ENCODE measurements around the gene FAR2.

The FAR2 gene

GRCh38 chr12:29291226-29291625, 142.1 kb downstream of the FAR2 start:
- H3K27me3 ChIP-seq (ENCODE audit: insufficient read depth, low read length), result no peaks in the 10 kb centered on the region
- H3K36me3 ChIP-seq (ENCODE audit: insufficient read depth, low read length), result no peaks in the 10 kb centered on the region
- H3K4me3 ChIP-seq (ENCODE audit: low read length), result no peak overlapping the region
- no peaks in the 10 kb centered on the region for H3K9me3 ChIP-seq (ENCODE audit: low read length)
- H3K4me1 ChIP-seq (ENCODE audit: insufficient read depth, low read length), result no peaks in the 10 kb centered on the region
- H2AFZ ChIP-seq (ENCODE audit: low read depth, low read length), result no peak overlapping the region

DNA sequence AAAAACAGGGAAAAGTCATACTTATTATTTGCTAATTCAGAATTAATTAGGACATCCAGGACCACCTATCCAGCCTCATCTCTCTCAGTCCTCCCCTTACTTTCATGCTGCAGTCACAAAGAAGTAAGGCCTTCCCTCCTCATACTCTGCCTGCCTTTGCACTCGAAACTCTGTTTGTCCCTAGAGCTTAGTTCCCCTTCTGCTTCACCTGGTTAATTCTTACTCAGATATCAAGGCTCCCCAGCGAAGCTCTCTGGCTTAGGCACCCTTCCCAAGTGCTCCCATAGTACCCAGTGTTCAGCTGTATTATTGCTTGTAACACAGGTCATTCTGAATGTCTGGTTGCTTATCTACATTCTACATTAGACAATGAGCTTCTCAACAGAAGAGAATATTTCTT, 150.6 kb downstream of the FAR2 start:
- H3K27me3 ChIP-seq (ENCODE audit: insufficient read depth, low read length), result no peaks in the 10 kb centered on the region
- H2AFZ ChIP-seq (ENCODE audit: low read depth, low read length), result no peak overlapping the region
- no peaks in the 10 kb centered on the region for H3K4me1 ChIP-seq (ENCODE audit: insufficient read depth, low read length)
- no peak overlapping the region for H3K4me3 ChIP-seq (ENCODE audit: low read length)
- H3K36me3 ChIP-seq (ENCODE audit: insufficient read depth, low read length), result no peaks in the 10 kb centered on the region
- no peaks in the 10 kb centered on the region for H3K9me3 ChIP-seq (ENCODE audit: low read length)

GRCh38 chr12:29301114-29301513, 152.0 kb downstream of the FAR2 start:
- Histone ChIP-seq H2AFZ (ENCODE audit: low read depth, low read length) (no peak overlapping the region), H3K4me3 (ENCODE audit: low read length) (no peak overlapping the region), H3K27me3 (ENCODE audit: insufficient read depth, low read length) (no peaks in the 10 kb centered on the region), H3K36me3 (ENCODE audit: insufficient read depth, low read length) (no peaks in the 10 kb centered on the region), H3K4me1 (ENCODE audit: insufficient read depth, low read length) (no peaks in the 10 kb centered on the region), H3K9me3 (ENCODE audit: low read length) (no peaks in the 10 kb centered on the region)

- Histone ChIP-seq H3K27me3 (ENCODE audit: insufficient read depth, low read length) (no peaks in the 10 kb centered on the region), H3K4me3 (ENCODE audit: low read length) (no peak overlapping the region), H3K4me1 (ENCODE audit: insufficient read depth, low read length) (no peaks in the 10 kb centered on the region), H2AFZ (ENCODE audit: low read depth, low read length) (no peak overlapping the region), H3K9me3 (ENCODE audit: low read length) (no peaks in the 10 kb centered on the region), H3K36me3 (ENCODE audit: insufficient read depth, low read length) (no peaks in the 10 kb centered on the region)
Observed at GRCh38 chr12:29304388-29304787, 155.3 kb downstream of the FAR2 start.

GRCh38 chr12:29306266-29306665, 157.2 kb downstream of the FAR2 start:
- no peak overlapping the region for H3K4me3 ChIP-seq (ENCODE audit: low read length)
- H3K4me1 ChIP-seq (ENCODE audit: insufficient read depth, low read length), result no peaks in the 10 kb centered on the region
- no peaks in the 10 kb centered on the region for H3K27me3 ChIP-seq (ENCODE audit: insufficient read depth, low read length)
- no peak overlapping the region for H2AFZ ChIP-seq (ENCODE audit: low read depth, low read length)
- H3K36me3 ChIP-seq (ENCODE audit: insufficient read depth, low read length), result no peaks in the 10 kb centered on the region
- no peaks in the 10 kb centered on the region for H3K9me3 ChIP-seq (ENCODE audit: low read length)

GRCh38 chr12:29306682-29307081, 157.6 kb downstream of the FAR2 start:
- H3K36me3 ChIP-seq (ENCODE audit: insufficient read depth, low read length), result no peaks in the 10 kb centered on the region
- no peaks in the 10 kb centered on the region for H3K9me3 ChIP-seq (ENCODE audit: low read length)
- H2AFZ ChIP-seq (ENCODE audit: low read depth, low read length), result no peak overlapping the region
- H3K27me3 ChIP-seq (ENCODE audit: insufficient read depth, low read length), result no peaks in the 10 kb centered on the region
- H3K4me3 ChIP-seq (ENCODE audit: low read length), result no peak overlapping the region
- no peaks in the 10 kb centered on the region for H3K4me1 ChIP-seq (ENCODE audit: insufficient read depth, low read length)

- no peaks in the 10 kb centered on the region for H3K36me3 ChIP-seq (ENCODE audit: insufficient read depth, low read length)
- H3K4me3 ChIP-seq (ENCODE audit: low read length), result no peak overlapping the region
- no peaks in the 10 kb centered on the region for H3K9me3 ChIP-seq (ENCODE audit: low read length)
- H2AFZ ChIP-seq (ENCODE audit: low read depth, low read length), result no peak overlapping the region
- H3K27me3 ChIP-seq (ENCODE audit: insufficient read depth, low read length), result no peaks in the 10 kb centered on the region
- H3K4me1 ChIP-seq (ENCODE audit: insufficient read depth, low read length), result no peaks in the 10 kb centered on the region
Observed at GRCh38 chr12:29309320-29309902, 160.3 kb downstream of the FAR2 start.

DNA sequence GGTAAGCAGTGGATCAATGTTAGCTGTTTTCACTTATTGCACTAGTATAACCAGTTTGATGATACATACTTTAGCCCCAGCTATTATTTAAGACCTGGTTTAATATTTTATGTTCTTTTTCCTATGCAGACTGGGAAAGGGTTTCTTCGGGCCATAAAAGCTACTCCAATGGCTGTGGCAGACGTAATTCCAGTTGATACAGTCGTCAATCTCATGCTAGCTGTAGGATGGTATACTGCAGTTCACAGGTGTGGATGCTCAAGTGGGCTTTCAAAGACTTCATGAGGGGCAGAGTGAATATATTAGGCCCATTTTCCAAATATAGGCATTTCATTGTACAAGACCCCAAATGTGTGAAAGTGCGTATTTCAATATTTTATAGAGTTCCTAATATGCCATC, 161.8 kb downstream of the FAR2 start:
- no peak overlapping the region for H2AFZ ChIP-seq (ENCODE audit: low read depth, low read length)
- H3K9me3 ChIP-seq (ENCODE audit: low read length), result no peaks in the 10 kb centered on the region
- H3K4me1 ChIP-seq (ENCODE audit: insufficient read depth, low read length), result no peaks in the 10 kb centered on the region
- H3K4me3 ChIP-seq (ENCODE audit: low read length), result no peak overlapping the region
- no peaks in the 10 kb centered on the region for H3K27me3 ChIP-seq (ENCODE audit: insufficient read depth, low read length)
- no peaks in the 10 kb centered on the region for H3K36me3 ChIP-seq (ENCODE audit: insufficient read depth, low read length)

- no peak overlapping the region for H2AFZ ChIP-seq (ENCODE audit: low read depth, low read length)
- H3K36me3 ChIP-seq (ENCODE audit: insufficient read depth, low read length), result no peaks in the 10 kb centered on the region
- H3K9me3 ChIP-seq (ENCODE audit: low read length), result no peaks in the 10 kb centered on the region
- no peaks in the 10 kb centered on the region for H3K27me3 ChIP-seq (ENCODE audit: insufficient read depth, low read length)
- H3K4me1 ChIP-seq (ENCODE audit: insufficient read depth, low read length), result no peaks in the 10 kb centered on the region
- H3K4me3 ChIP-seq (ENCODE audit: low read length), result no peak overlapping the region
Observed at GRCh38 chr12:29314416-29314815, 165.3 kb downstream of the FAR2 start.

GRCh38 chr12:29316752-29317151, 167.7 kb downstream of the FAR2 start:
- Histone ChIP-seq H3K27me3 (ENCODE audit: insufficient read depth, low read length) (no peaks in the 10 kb centered on the region), H3K36me3 (ENCODE audit: insufficient read depth, low read length) (peaks cover 2% of the 10 kb centered on the region), H3K4me1 (ENCODE audit: insufficient read depth, low read length) (no peaks in the 10 kb centered on the region), H2AFZ (ENCODE audit: low read depth, low read length) (no peak overlapping the region), H3K4me3 (ENCODE audit: low read length) (no peak overlapping the region), H3K9me3 (ENCODE audit: low read length) (no peaks in the 10 kb centered on the region)

DNA sequence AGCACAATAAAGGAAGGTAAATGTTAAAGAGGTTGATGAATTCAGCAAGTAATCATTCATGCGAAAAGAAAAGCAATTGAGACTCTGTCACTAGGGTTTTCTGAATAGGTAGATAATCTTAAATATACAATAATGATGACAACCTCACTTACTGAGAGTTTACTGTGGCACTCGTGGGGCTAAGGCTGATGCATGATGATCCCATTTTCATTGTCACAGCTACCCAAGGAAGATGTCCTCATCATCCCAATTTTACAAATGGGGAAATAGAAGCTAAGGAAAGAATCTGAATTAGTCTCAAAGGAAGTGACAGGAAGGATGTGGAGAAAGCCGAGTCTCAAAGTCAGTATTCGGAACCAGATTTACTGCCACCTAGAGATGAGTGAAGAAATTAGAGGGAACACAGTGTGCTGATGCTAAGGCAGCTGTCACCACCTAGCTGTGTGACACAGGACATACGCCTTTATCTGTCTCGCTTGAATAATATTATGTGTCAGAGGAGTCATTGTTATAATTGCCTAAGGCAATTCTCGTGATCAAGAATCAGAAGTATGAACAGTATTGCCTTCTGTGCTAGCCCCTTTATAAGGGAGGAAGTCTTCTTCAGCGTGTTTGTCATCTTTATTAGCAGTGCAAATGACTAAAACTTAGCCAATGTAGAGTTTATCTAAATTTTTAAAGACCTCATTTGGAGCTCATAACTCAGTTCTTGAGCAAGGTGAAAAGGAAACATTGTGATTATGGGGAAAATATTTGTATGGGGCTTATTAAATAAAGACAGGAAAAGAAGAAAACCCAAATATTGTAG, 168.7 kb downstream of the FAR2 start:
- Histone ChIP-seq H3K4me1 (ENCODE audit: insufficient read depth, low read length) (no peaks in the 10 kb centered on the region), H3K9me3 (ENCODE audit: low read length) (peaks cover 2% of the 10 kb centered on the region), H2AFZ (ENCODE audit: low read depth, low read length) (no peak overlapping the region), H3K27me3 (ENCODE audit: insufficient read depth, low read length) (no peaks in the 10 kb centered on the region), H3K36me3 (ENCODE audit: insufficient read depth, low read length) (peaks cover 7% of the 10 kb centered on the region), H3K4me3 (ENCODE audit: low read length) (no peak overlapping the region)

DNA sequence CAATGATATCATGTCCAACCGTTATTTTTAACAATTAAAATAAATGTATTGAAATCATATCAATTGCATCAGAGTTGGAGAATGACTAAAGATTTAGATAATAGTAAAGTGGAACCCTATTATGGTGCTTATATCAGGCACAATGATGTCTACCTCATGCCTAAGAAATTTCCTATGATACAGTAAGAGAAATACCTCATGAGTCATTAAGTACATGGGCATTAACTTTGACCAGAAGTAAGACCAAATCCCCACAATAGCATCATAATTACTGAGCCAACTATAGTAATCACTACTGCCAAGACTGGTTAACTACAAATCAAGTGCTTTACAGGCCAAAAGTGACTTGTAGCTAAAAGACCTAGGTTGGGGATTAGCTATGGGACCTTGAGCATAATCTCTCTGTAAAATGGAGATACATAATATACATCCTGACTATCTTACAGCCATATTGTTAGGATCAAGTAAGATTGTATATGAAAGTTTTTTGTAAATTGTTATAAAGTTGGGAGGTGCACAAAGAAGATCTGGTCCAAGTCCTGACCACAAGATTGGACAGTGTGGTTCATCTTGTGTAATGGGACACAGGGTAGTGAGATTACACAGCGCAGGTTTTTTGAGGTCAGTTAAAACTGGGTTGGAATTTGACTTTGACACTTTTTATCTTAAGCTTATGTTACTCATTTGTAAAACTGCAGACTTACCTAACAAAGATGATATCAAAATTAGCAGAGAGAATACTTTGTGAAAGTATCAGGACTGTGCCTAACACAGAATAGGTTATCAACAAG, 171.4 kb downstream of the FAR2 start:
- Histone ChIP-seq H3K9me3 (ENCODE audit: low read length) (peaks cover 5% of the 10 kb centered on the region), H2AFZ (ENCODE audit: low read depth, low read length) (no peak overlapping the region), H3K27me3 (ENCODE audit: insufficient read depth, low read length) (no peaks in the 10 kb centered on the region), H3K36me3 (ENCODE audit: insufficient read depth, low read length) (peaks cover 8% of the 10 kb centered on the region), H3K4me3 (ENCODE audit: low read length) (no peak overlapping the region), H3K4me1 (ENCODE audit: insufficient read depth, low read length) (no peaks in the 10 kb centered on the region)

DNA sequence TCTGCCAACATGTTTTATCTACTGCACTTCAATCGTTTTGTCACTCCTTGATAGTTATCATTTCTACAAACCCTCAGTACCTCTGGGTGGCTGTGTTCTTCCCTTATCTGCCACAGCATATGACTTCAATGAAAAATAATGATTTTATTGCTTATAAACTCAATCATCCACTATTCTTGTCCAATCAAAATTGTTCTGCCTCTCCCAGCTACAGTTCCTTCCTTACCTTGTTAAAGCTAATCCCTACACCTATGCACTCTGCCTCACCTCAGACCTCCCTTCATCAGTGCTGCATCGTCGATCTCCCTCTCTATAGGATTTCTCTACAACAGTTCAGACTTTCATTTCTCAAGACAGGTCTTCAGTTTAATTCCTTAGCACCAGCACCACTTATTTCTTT, 173.1 kb downstream of the FAR2 start:
- peaks cover 8% of the 10 kb centered on the region for H3K36me3 ChIP-seq (ENCODE audit: insufficient read depth, low read length)
- H3K27me3 ChIP-seq (ENCODE audit: insufficient read depth, low read length), result no peaks in the 10 kb centered on the region
- peaks cover 5% of the 10 kb centered on the region for H3K9me3 ChIP-seq (ENCODE audit: low read length)
- H3K4me1 ChIP-seq (ENCODE audit: insufficient read depth, low read length), result no peaks in the 10 kb centered on the region
- H2AFZ ChIP-seq (ENCODE audit: low read depth, low read length), result no peak overlapping the region
- no peak overlapping the region for H3K4me3 ChIP-seq (ENCODE audit: low read length)
